ENCODE measurements around the gene EID1.
"Not testable (repeated sequence)": the region's sequence is repeated elsewhere in the genome, so short reads cannot be mapped to it uniquely, and the experiment has no call there.

EID1 gene, protein sequence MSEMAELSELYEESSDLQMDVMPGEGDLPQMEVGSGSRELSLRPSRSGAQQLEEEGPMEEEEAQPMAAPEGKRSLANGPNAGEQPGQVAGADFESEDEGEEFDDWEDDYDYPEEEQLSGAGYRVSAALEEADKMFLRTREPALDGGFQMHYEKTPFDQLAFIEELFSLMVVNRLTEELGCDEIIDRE

DNA sequence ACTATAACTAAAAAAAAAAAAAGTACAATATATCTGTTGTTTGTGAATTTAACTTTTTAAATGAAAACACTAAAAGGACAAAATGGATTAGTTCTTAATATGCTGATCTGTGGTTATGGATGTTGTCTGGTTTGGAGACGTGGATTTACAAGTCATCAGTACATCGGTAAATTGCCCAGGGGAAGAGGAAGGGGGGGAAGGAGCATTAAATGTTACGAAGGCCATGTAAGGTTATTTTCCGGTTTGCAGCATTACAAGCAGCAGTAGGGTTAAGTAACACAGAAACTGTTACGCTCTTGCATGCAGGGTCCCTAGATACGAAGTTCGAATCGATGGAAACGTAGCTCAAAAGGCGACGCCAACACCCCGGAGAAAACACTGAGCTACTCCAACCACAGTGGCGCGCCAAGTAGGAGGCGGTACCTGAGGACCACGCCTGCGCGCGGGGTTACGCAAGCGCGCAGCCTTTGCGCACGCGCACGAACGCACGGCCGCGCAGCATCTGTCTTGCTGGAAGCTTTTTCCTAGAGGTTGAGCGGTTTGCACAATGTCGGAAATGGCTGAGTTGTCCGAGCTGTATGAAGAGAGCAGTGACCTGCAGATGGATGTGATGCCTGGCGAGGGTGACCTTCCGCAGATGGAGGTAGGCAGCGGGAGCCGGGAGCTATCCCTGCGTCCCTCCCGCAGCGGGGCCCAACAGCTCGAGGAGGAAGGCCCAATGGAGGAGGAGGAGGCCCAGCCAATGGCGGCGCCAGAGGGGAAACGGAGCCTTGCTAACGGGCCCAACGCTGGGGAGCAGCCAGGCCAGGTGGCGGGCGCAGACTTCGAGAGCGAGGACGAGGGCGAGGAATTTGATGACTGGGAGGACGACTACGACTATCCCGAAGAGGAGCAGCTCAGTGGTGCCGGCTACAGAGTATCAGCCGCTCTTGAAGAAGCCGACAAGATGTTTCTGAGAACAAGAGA lies at the start of gene EID1:
Gene EID1 (plus strand): TSS at position 505 of the 966 bp plus-strand sequence. CDS start 43 bp downstream, at position 548.
- Histone ChIP-seq H3K4me3 (ENCODE audit: low read length) (peak within 1 kb of the TSS; percentile 91), H3K27ac (ENCODE audit: low read depth, low read length) (peak within 1 kb of the TSS; percentile 94), H3K4me1 (ENCODE audit: control insufficient read depth, insufficient read depth, low read length) (peaks cover 4% of the 10 kb centered on the region)

GRCh38 chr15:48828471-48828870 lies 49.5 kb upstream of the EID1 start:
- no peaks in the 10 kb centered on the region for H3K4me1 ChIP-seq (ENCODE audit: control insufficient read depth, insufficient read depth, low read length)
- H3K36me3 ChIP-seq (ENCODE audit: control insufficient read depth, insufficient read depth, low read length) = no peaks in the 10 kb centered on the region
- H3K9ac ChIP-seq (ENCODE audit: low read length) = no peak overlapping the region
- H3K27me3 ChIP-seq (ENCODE audit: control insufficient read depth, insufficient read depth, low read length) = no peaks in the 10 kb centered on the region
- H3K4me3 ChIP-seq (ENCODE audit: low read length) = no peak overlapping the region
- H3K27ac ChIP-seq (ENCODE audit: low read depth, low read length) = no peak overlapping the region

More for the DNA sequence above, at the start of gene EID1:
- no peaks in the 10 kb centered on the region for H3K36me3 ChIP-seq (ENCODE audit: control insufficient read depth, insufficient read depth, low read length)
- no peaks in the 10 kb centered on the region for H3K27me3 ChIP-seq (ENCODE audit: control insufficient read depth, insufficient read depth, low read length)
- H3K9ac ChIP-seq (ENCODE audit: low read length) = peak within 1 kb of the TSS; percentile 87

- Histone ChIP-seq H3K4me1 (ENCODE audit: control insufficient read depth, insufficient read depth, low read length) (no peaks in the 10 kb centered on the region), H3K27me3 (ENCODE audit: control insufficient read depth, insufficient read depth, low read length) (no peaks in the 10 kb centered on the region), H3K27ac (ENCODE audit: low read depth, low read length) (no peak overlapping the region), H3K36me3 (ENCODE audit: control insufficient read depth, insufficient read depth, low read length) (no peaks in the 10 kb centered on the region), H3K4me3 (ENCODE audit: low read length) (no peak overlapping the region), H3K9ac (ENCODE audit: low read length) (no peak overlapping the region)
Observed at GRCh38 chr15:48828906-48829305, 49.0 kb upstream of the EID1 start.

GRCh38 chr15:48832648-48833047 lies 45.3 kb upstream of the EID1 start:
- no peaks in the 10 kb centered on the region for H3K36me3 ChIP-seq (ENCODE audit: control insufficient read depth, insufficient read depth, low read length)
- H3K27ac ChIP-seq (ENCODE audit: low read depth, low read length) = no peak overlapping the region
- H3K27me3 ChIP-seq (ENCODE audit: control insufficient read depth, insufficient read depth, low read length) = no peaks in the 10 kb centered on the region
- no peak overlapping the region for H3K4me3 ChIP-seq (ENCODE audit: low read length)
- no peaks in the 10 kb centered on the region for H3K4me1 ChIP-seq (ENCODE audit: control insufficient read depth, insufficient read depth, low read length)
- H3K9ac ChIP-seq (ENCODE audit: low read length) = no peak overlapping the region

DNA sequence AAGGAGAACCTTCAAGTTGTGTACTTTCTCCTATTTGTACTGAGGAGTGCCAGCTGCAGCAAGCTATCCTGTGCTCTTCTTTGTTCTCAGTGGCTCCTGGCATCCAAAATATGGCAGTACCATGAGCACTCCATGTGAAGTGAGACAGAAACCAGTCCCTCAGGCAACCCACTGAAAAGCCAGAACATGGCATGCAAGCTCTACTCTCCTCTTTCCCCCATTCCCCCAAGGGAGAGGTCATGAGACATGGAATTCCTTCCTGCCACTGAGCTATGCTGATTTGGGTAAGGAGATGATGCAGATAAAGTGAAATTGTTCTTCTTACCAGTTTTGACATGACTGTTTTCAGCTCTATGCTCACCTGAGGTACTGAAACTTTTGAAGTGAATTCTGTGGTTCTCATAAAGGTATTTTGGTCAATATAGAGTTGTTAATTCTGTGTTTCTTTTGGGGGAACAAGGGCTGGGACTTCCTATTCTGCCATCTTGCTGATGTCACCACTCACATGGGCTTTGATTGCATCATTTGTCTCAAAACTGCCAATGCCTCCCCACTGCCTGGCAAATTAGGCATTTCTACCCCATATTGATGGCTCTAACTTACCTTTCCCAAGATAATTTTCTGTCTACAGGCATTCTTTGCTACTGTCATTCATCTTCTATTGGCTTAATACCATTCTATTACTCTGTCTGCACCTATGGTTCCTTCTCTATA lies 44.3 kb upstream of the EID1 start:
- Histone ChIP-seq H3K27me3 (ENCODE audit: control insufficient read depth, insufficient read depth, low read length) (no peaks in the 10 kb centered on the region), H3K36me3 (ENCODE audit: control insufficient read depth, insufficient read depth, low read length) (no peaks in the 10 kb centered on the region), H3K4me3 (ENCODE audit: low read length) (no peak overlapping the region), H3K9ac (ENCODE audit: low read length) (no peak overlapping the region), H3K27ac (ENCODE audit: low read depth, low read length) (no peak overlapping the region), H3K4me1 (ENCODE audit: control insufficient read depth, insufficient read depth, low read length) (no peaks in the 10 kb centered on the region)

DNA sequence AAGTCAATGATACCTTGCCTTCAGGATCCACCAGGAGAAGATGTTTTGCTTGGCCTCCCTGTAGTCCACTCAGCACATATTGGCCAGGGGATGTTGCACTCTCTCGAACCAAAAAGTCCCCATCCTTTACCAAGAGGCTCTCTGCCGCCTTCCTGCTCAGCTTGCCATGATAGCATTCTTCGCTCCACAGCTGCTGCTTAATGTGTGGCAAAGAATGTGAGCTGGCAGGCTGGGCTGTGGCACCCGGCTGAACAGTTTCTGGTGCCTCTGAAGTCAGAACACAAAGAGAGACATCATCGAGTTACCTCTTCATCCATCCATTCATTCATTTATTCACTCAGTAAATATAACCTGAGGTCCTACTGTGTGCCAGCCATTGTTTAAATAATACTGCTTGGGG lies 43.2 kb upstream of the EID1 start:
- H3K27ac ChIP-seq (ENCODE audit: low read depth, low read length) = no peak overlapping the region
- H3K27me3 ChIP-seq (ENCODE audit: control insufficient read depth, insufficient read depth, low read length) = no peaks in the 10 kb centered on the region

GRCh38 chr15:48842501-48842900 lies 35.4 kb upstream of the EID1 start:
- Histone ChIP-seq H3K4me3 (ENCODE audit: low read length) (no peak overlapping the region), H3K36me3 (ENCODE audit: control insufficient read depth, insufficient read depth, low read length) (no peaks in the 10 kb centered on the region), H3K4me1 (ENCODE audit: control insufficient read depth, insufficient read depth, low read length) (no peaks in the 10 kb centered on the region), H3K9ac (ENCODE audit: low read length) (no peak overlapping the region), H3K27ac (ENCODE audit: low read depth, low read length) (no peak overlapping the region), H3K27me3 (ENCODE audit: control insufficient read depth, insufficient read depth, low read length) (no peaks in the 10 kb centered on the region)

More for the DNA sequence above, 43.2 kb upstream of the EID1 start:
- no peak overlapping the region for H3K4me3 ChIP-seq (ENCODE audit: low read length)
- no peaks in the 10 kb centered on the region for H3K4me1 ChIP-seq (ENCODE audit: control insufficient read depth, insufficient read depth, low read length)
- H3K9ac ChIP-seq (ENCODE audit: low read length) = no peak overlapping the region
- H3K36me3 ChIP-seq (ENCODE audit: control insufficient read depth, insufficient read depth, low read length) = no peaks in the 10 kb centered on the region

GRCh38 chr15:48845123-48845522 lies 32.8 kb upstream of the EID1 start:
- Histone ChIP-seq H3K4me3 (ENCODE audit: low read length) (no peak overlapping the region), H3K27me3 (ENCODE audit: control insufficient read depth, insufficient read depth, low read length) (no peaks in the 10 kb centered on the region), H3K9ac (ENCODE audit: low read length) (no peak overlapping the region), H3K36me3 (ENCODE audit: control insufficient read depth, insufficient read depth, low read length) (no peaks in the 10 kb centered on the region), H3K27ac (ENCODE audit: low read depth, low read length) (no peak overlapping the region), H3K4me1 (ENCODE audit: control insufficient read depth, insufficient read depth, low read length) (no peaks in the 10 kb centered on the region)

- no peak overlapping the region for H3K4me3 ChIP-seq (ENCODE audit: low read length)
- no peak overlapping the region for H3K27ac ChIP-seq (ENCODE audit: low read depth, low read length)
- no peaks in the 10 kb centered on the region for H3K27me3 ChIP-seq (ENCODE audit: control insufficient read depth, insufficient read depth, low read length)
- no peaks in the 10 kb centered on the region for H3K36me3 ChIP-seq (ENCODE audit: control insufficient read depth, insufficient read depth, low read length)
- no peaks in the 10 kb centered on the region for H3K4me1 ChIP-seq (ENCODE audit: control insufficient read depth, insufficient read depth, low read length)
- no peak overlapping the region for H3K9ac ChIP-seq (ENCODE audit: low read length)
Observed at GRCh38 chr15:48850648-48851047, 27.3 kb upstream of the EID1 start.

- Histone ChIP-seq H3K4me1 (ENCODE audit: control insufficient read depth, insufficient read depth, low read length) (no peaks in the 10 kb centered on the region), H3K27ac (ENCODE audit: low read depth, low read length) (no peak overlapping the region), H3K36me3 (ENCODE audit: control insufficient read depth, insufficient read depth, low read length) (no peaks in the 10 kb centered on the region), H3K4me3 (ENCODE audit: low read length) (no peak overlapping the region), H3K27me3 (ENCODE audit: control insufficient read depth, insufficient read depth, low read length) (no peaks in the 10 kb centered on the region), H3K9ac (ENCODE audit: low read length) (no peak overlapping the region)
Observed at GRCh38 chr15:48851956-48852355, 26.0 kb upstream of the EID1 start.

DNA sequence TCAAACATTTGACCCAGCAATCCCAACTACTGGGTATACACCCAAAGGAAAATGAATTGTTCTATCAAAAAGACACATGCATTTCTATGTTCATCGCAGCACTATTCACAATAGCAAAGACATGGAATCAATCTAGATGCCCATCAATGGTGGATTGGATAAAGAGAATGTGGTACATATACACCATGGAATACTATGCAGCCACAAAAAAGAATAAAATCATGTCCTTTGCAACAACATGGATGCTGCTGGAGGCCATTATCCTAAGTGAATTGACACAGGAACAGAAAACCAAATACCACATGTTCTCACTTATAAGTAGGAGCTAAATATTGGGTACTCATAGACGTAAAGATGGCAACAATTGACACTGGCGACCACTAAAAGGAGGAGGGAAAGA lies 23.5 kb upstream of the EID1 start:
- H3K27me3 ChIP-seq (ENCODE audit: control insufficient read depth, insufficient read depth, low read length); H3K9ac ChIP-seq (ENCODE audit: low read length); H3K4me1 ChIP-seq (ENCODE audit: control insufficient read depth, insufficient read depth, low read length); H3K36me3 ChIP-seq (ENCODE audit: control insufficient read depth, insufficient read depth, low read length); H3K4me3 ChIP-seq (ENCODE audit: low read length); H3K27ac ChIP-seq (ENCODE audit: low read depth, low read length): not testable (repeated sequence)
